ENCODE results near the gene NCF2. TPM values are rescaled to one million over a fixed set of nuclear protein-coding genes. Genes with fewer than 3 reads are reported as not detected.

Gene NCF2
- total RNA-seq, 1 experiment from 2014 or later, result not detected

DNA sequence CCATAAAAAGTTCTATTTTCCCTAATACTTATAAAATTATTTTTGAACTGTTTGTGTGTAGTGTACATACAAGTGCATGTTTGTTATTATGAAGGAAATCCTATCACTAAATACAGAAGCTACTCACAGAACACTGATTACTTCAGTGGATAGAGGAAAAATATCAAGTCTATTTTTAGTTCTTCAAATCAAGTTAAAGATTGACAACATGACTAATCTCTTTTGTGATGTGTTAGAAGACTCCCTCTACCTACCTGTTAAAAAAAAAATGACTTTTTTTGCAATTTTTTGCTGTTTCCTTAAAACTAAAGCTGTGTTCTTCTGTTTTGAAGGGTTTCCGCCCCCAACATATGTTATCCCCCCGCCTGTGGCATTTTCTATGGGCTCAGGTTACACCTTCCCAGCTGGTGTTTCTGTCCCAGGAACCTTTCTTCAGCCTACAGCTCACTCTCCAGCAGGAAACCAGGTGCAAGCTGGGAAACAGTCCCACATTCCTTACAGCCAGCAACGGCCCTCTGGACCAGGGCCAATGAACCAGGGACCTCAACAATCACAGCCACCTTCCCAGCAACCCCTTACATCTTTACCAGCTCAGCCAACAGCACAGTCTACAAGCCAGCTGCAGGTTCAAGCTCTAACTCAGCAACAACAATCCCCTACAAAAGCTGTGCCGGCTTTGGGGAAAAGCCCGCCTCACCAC lies 45.5 kb downstream of the NCF2 start:
- Histone ChIP-seq H3K4me3 (ENCODE audit: low read depth, low read length, poor library complexity, severe bottlenecking) (no peak overlapping the region), H3K27ac (ENCODE audit: low read depth, low read length, poor library complexity, severe bottlenecking) (no peak overlapping the region), H3K9me3 (ENCODE audit: low read depth, low read length, poor library complexity, severe bottlenecking) (no peaks in the 10 kb centered on the region), H3K36me3 (ENCODE audit: insufficient read depth, low read length, poor library complexity, severe bottlenecking) (peaks cover 90% of the 10 kb centered on the region), H3K4me1 (ENCODE audit: insufficient read depth, low read length, poor library complexity, severe bottlenecking) (peaks cover 7% of the 10 kb centered on the region), H3K27me3 (replicated peaks; ENCODE audit: insufficient read depth, low read depth, low read length, poor library complexity) (no peaks in the 10 kb centered on the region)
- ChIA-PET CTCF (no interaction called here), POLR2A (ENCODE audit: low non-redundant PET) (no interaction called here)
- no peak for DNase-seq (ENCODE audit: low spot score)
- intact Hi-C loops (cut with micrococcal nuclease; ENCODE audit: unreplicated experiment), result loop anchor here (5.0 kb wide), 1 partner anchor 262 kb away; no protein-coding TSS in a partner anchor
- TF ChIP-seq, protein P1, sequence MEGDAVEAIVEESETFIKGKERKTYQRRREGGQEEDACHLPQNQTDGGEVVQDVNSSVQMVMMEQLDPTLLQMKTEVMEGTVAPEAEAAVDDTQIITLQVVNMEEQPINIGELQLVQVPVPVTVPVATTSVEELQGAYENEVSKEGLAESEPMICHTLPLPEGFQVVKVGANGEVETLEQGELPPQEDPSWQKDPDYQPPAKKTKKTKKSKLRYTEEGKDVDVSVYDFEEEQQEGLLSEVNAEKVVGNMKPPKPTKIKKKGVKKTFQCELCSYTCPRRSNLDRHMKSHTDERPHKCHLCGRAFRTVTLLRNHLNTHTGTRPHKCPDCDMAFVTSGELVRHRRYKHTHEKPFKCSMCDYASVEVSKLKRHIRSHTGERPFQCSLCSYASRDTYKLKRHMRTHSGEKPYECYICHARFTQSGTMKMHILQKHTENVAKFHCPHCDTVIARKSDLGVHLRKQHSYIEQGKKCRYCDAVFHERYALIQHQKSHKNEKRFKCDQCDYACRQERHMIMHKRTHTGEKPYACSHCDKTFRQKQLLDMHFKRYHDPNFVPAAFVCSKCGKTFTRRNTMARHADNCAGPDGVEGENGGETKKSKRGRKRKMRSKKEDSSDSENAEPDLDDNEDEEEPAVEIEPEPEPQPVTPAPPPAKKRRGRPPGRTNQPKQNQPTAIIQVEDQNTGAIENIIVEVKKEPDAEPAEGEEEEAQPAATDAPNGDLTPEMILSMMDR (conservative IDR thresholded peaks at IDR 0.05; ENCODE audit: low read depth, low read length), result no peak
- TF ChIP-seq EZH2 (IDR thresholded peaks at IDR 0.05; ENCODE audit: borderline replicate concordance, low read depth, low read length, poor library complexity, severe bottlenecking), result no peak
- TSS peak; percentile 27 for BruUV-seq (replicated peaks)

DNA sequence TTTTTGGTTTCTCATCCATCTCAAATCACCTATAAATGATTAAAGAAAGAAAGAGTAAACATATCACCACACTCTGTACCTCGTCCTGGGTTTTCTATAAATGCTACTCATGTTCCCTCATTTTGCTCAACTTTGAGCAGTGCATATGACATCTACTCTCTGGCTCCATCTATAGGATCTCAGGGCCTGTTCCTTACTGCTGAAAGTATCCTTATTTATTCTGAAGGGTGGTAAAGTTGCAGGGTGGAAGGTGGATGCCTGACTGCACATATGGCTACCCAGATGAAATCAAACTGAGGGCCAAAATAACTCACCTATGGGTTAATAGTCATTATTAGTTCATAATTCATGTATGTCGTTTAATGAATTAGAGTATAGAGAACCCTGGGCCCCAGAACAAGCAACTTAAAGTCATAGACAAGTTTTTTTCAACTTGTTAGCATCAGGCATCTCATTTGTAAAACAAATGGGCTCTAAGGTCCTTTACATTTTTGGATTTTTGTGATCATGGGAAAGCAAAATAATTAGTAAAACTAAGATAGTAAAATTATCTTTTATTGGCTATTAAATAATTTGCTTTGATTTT lies 46.5 kb downstream of the NCF2 start:
- POLR2A ChIA-PET (ENCODE audit: low non-redundant PET), result no interaction called here
- BruUV-seq (replicated peaks), result no TSS peak
- H3K27ac ChIP-seq (ENCODE audit: low read depth, low read length, poor library complexity, severe bottlenecking), result no peak overlapping the region

DNA sequence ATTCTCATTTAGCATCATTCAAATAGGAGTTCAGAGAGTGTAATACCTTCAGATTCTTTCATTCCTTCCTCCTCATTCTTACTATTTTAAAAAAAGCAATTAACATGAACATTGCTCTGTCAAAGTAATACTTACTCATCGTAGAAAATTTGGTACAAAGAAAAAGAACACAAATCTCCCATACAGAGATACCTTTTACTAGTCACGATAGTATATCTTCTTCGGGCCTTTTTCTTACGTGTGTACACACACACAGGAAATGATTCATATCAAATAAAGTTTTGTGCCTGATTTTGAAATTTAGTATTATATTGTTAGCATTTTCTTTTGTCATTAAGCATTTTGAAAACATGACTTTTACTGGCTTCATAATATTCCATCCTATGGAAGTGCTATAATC lies 52.9 kb downstream of the NCF2 start:
- ChIA-PET CTCF (no interaction called here), POLR2A (ENCODE audit: low non-redundant PET) (no interaction called here)
- Histone ChIP-seq H3K9me3 (ENCODE audit: low read depth, low read length, poor library complexity, severe bottlenecking) (no peaks in the 10 kb centered on the region), H3K4me3 (ENCODE audit: low read depth, low read length, poor library complexity, severe bottlenecking) (no peak overlapping the region), H3K4me1 (ENCODE audit: insufficient read depth, low read length, poor library complexity, severe bottlenecking) (no peaks in the 10 kb centered on the region), H3K27ac (ENCODE audit: low read depth, low read length, poor library complexity, severe bottlenecking) (no peak overlapping the region), H3K27me3 (replicated peaks; ENCODE audit: insufficient read depth, low read depth, low read length, poor library complexity) (no peaks in the 10 kb centered on the region), H3K36me3 (ENCODE audit: insufficient read depth, low read length, poor library complexity, severe bottlenecking) (peaks cover 80% of the 10 kb centered on the region)
- no peak for DNase-seq (ENCODE audit: low spot score)
- intact Hi-C loops (cut with micrococcal nuclease; ENCODE audit: unreplicated experiment), result no loop called here
- no TSS peak for BruUV-seq (replicated peaks)
- TF ChIP-seq, protein P1 (conservative IDR thresholded peaks at IDR 0.05; ENCODE audit: low read depth, low read length), result no peak
- TF ChIP-seq EZH2 (IDR thresholded peaks at IDR 0.05; ENCODE audit: borderline replicate concordance, low read depth, low read length, poor library complexity, severe bottlenecking), result no peak

More for the DNA sequence above, 46.5 kb downstream of the NCF2 start:
- intact Hi-C loops (cut with micrococcal nuclease; ENCODE audit: unreplicated experiment), result loop anchor here (1.0 to 2.0 kb wide), 2 partner anchors 72 to 581 kb away; no protein-coding TSS in a partner anchor
- CTCF ChIA-PET, result no interaction called here
- Histone ChIP-seq H3K4me1 (ENCODE audit: insufficient read depth, low read length, poor library complexity, severe bottlenecking) (peaks cover 7% of the 10 kb centered on the region), H3K27me3 (replicated peaks; ENCODE audit: insufficient read depth, low read depth, low read length, poor library complexity) (no peaks in the 10 kb centered on the region), H3K4me3 (ENCODE audit: low read depth, low read length, poor library complexity, severe bottlenecking) (no peak overlapping the region), H3K36me3 (ENCODE audit: insufficient read depth, low read length, poor library complexity, severe bottlenecking) (peaks cover 86% of the 10 kb centered on the region), H3K9me3 (ENCODE audit: low read depth, low read length, poor library complexity, severe bottlenecking) (no peaks in the 10 kb centered on the region)
- no peak for TF ChIP-seq EZH2 (IDR thresholded peaks at IDR 0.05; ENCODE audit: borderline replicate concordance, low read depth, low read length, poor library complexity, severe bottlenecking)
- TF ChIP-seq, protein P1 (conservative IDR thresholded peaks at IDR 0.05; ENCODE audit: low read depth, low read length), result peak; percentile 79
- DNase-seq (ENCODE audit: low spot score), result peak; percentile 75

Data from A673 (cell line).